Measurements from ENCODE around the gene ITGA5.

ITGA5 gene

DNA sequence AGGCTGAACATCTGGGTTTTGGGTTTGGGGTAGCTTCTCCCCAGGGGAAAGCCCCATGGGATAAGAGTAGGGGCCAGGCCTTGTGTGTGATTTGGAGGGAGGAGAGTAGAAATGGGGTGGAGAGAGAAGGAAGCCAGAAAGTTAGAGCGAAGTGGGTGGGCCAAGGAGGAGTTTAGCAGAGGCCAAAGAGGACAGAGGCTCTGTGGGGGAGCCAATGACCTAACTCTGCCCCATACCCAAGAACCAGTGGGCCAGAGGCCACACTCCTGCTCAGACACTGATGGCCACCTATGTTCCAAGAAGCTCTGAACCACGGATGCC is 43.8 kb downstream of the ITGA5 start:
- no peaks in the 10 kb centered on the region; the same call in 1 of the 2 replicates for H3K36me3 ChIP-seq (ENCODE audit: control insufficient read depth, insufficient read depth, low read length)
- H3K27me3 ChIP-seq (replicated peaks; ENCODE audit: control insufficient read depth, insufficient read depth, low read length): no peaks in the 10 kb centered on the region; the same call in 1 of the 2 replicates
- no peak overlapping the region for H3K4me3 ChIP-seq (replicated peaks; ENCODE audit: low read depth, low read length)
- DNase-seq (ENCODE audit: extremely low read depth, insufficient read length): no peak
- TF ChIP-seq CTCF (IDR thresholded peaks at IDR 0.05; ENCODE audit: insufficient read depth, low read length, poor library complexity, severe bottlenecking): no peak

GRCh38 chr12:54374562-54375258 is 44.4 kb downstream of the ITGA5 start:
- no peak for DNase-seq (ENCODE audit: extremely low read depth, insufficient read length)
- no peak for TF ChIP-seq CTCF (IDR thresholded peaks at IDR 0.05; ENCODE audit: insufficient read depth, low read length, poor library complexity, severe bottlenecking)
- no peak overlapping the region for H3K4me3 ChIP-seq (replicated peaks; ENCODE audit: low read depth, low read length)
- H3K36me3 ChIP-seq (ENCODE audit: control insufficient read depth, insufficient read depth, low read length): no peaks in the 10 kb centered on the region; the same call in 1 of the 2 replicates
- H3K27me3 ChIP-seq (replicated peaks; ENCODE audit: control insufficient read depth, insufficient read depth, low read length): no peaks in the 10 kb centered on the region; the same call in 1 of the 2 replicates

GRCh38 chr12:54373649-54374561 is 45.2 kb downstream of the ITGA5 start:
- Histone ChIP-seq H3K4me3 (replicated peaks; ENCODE audit: low read depth, low read length) (no peak overlapping the region), H3K36me3 (ENCODE audit: control insufficient read depth, insufficient read depth, low read length) (no peaks in the 10 kb centered on the region; the same call in 1 of the 2 replicates), H3K27me3 (replicated peaks; ENCODE audit: control insufficient read depth, insufficient read depth, low read length) (no peaks in the 10 kb centered on the region; the same call in 1 of the 2 replicates)
- TF ChIP-seq CTCF (IDR thresholded peaks at IDR 0.05; ENCODE audit: insufficient read depth, low read length, poor library complexity, severe bottlenecking): no peak
- no peak for DNase-seq (ENCODE audit: extremely low read depth, insufficient read length)

DNA sequence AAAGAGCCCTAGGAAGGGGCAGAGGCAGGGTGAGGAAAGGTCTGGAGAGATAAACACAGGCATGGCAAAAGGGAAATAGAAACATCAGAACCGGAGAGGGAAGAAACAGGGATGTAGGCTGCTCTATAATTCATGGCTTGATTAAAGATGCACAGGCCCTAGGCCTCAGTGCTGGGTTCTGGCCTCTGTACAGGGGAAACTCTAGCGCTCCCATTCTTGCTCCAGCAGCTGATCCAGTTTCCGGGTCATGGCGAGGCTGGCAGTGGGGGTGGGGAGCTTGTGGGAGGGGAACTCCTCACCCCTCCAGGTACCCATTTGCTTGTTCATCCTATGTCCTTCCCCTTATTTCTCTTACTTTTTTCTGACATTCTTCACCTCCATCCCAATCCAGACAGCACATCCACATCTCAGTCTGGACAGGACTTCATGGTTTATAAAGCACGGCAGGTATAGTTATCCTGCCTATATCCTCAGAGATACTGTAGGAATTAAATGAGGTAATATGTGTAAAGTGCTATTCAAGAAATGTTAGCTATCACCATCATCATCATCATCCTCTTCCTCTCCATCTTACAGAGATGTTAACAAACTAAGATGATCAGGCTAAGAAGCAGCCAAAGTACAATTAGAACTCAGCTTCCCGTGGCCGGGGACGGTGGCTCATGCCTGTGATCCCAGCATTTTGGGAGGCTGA is 46.8 kb downstream of the ITGA5 start:
- no peak overlapping the region for H3K4me3 ChIP-seq (replicated peaks; ENCODE audit: low read depth, low read length)
- no peaks in the 10 kb centered on the region for H3K36me3 ChIP-seq (ENCODE audit: control insufficient read depth, insufficient read depth, low read length)
- TF ChIP-seq CTCF (IDR thresholded peaks at IDR 0.05; ENCODE audit: insufficient read depth, low read length, poor library complexity, severe bottlenecking): no peak
- H3K27me3 ChIP-seq (replicated peaks; ENCODE audit: control insufficient read depth, insufficient read depth, low read length): no peaks in the 10 kb centered on the region; the same call in 1 of the 2 replicates
- DNase-seq (ENCODE audit: extremely low read depth, insufficient read length): no peak

- TF ChIP-seq CTCF (IDR thresholded peaks at IDR 0.05; ENCODE audit: insufficient read depth, low read length, poor library complexity, severe bottlenecking): no peak
- Histone ChIP-seq H3K36me3 (ENCODE audit: control insufficient read depth, insufficient read depth, low read length) (no peaks in the 10 kb centered on the region), H3K27me3 (replicated peaks; ENCODE audit: control insufficient read depth, insufficient read depth, low read length) (no peaks in the 10 kb centered on the region), H3K4me3 (replicated peaks; ENCODE audit: low read depth, low read length) (no peak overlapping the region)
- no peak for DNase-seq (ENCODE audit: extremely low read depth, insufficient read length)
Measured at GRCh38 chr12:54371328-54372112, 47.5 kb downstream of the ITGA5 start.

Measured in GM06990 (cell line).